HepG2 (cell line): ENCODE measurements around the gene CHKA. TPM values are rescaled to one million over a fixed set of nuclear protein-coding genes. Genes with fewer than 3 reads are reported as not detected.

Experiments used
- ATAC-seq: fragments of 200-7000 bp; cut with Tn5 transposase; 3 replicates; pipeline ENCODE4 v1.9.1; 2020; ENCODE audit warnings: mild to moderate bottlenecking, moderate library complexity
- BruUV-seq: library from RNA; stranded (reverse); fragments of 400-500 nt; replicated peaks from 2 replicates; lab custom pipeline; 2021; lab: Mats Ljungman, UMichigan
- CTCF ChIA-PET: fragments of 300-600 bp; formaldehyde crosslinking; extraction: SDS; loops from one replicate; lab custom pipeline; 2021; ENCODE audit warnings: low total read pairs, inconsistent platforms, low intra/inter-chr PET ratio; lab: Yijun Ruan, JAX
- POLR2A ChIA-PET: fragments of 350-600 bp; sonication (Branson Sonifier 250); formaldehyde crosslinking; loops from one replicate; lab custom pipeline; 2020; ENCODE audit warnings: antibody characterized with exemption, inconsistent platforms; lab: Yijun Ruan, JAX
- DNase-seq: peaks from one replicate; pipeline ENCODE4 v3.0.0-alpha.2; 2015; ENCODE audit warnings: low spot score
- FAIRE-seq: peaks from 3 replicates; lab custom pipeline; 2011; peaks lifted over from hg19 to GRCh38; lab: Jason Lieb, UNC
- H2AFZ ChIP-seq: one replicate; pipeline ENCODE4 v1.6.1; 2011; ENCODE audit warnings: low read length, inconsistent platforms
- H3K27ac ChIP-seq: fragments of 300-600 bp; 3 replicates; pipeline ENCODE4 v1.8.0; 2011; ENCODE audit warnings: mixed run types, mild to moderate bottlenecking, mixed read lengths, low read length, inconsistent platforms; ENCODE audit not compliant: insufficient read depth; ENCODE audit errors: extremely low read length
- H3K27me3 ChIP-seq, 2 experiments: fragments of 200-600 bp in 1 of 2; 2 replicates in 1 of 2; 3 replicates in 1 of 2; pipeline versions ENCODE4 v1.6.0 to v1.8.0; 2011; ENCODE audit warnings: low read length in 2 of 2, mild to moderate bottlenecking in 2 of 2, moderate library complexity in 2 of 2, inconsistent platforms in 1 of 2; ENCODE audit not compliant: insufficient read depth in 2 of 2, control insufficient read depth in 1 of 2
- H3K36me3 ChIP-seq, 2 experiments: fragments of 200-600 bp in 1 of 2; replicated peaks in 1 of 2; 2 replicates in 1 of 2; 3 replicates in 1 of 2; pipeline versions ENCODE4 v1.5.1 to v1.8.0; 2011; ENCODE audit warnings: low read length in 2 of 2, inconsistent platforms in 1 of 2; ENCODE audit not compliant: insufficient read depth in 2 of 2, control insufficient read depth in 1 of 2
- H3K4me1 ChIP-seq: 2 replicates; pipeline ENCODE4 v1.5.1; 2012; ENCODE audit warnings: low read length, inconsistent platforms; ENCODE audit not compliant: insufficient read depth
- H3K4me2 ChIP-seq: 2 replicates; pipeline ENCODE4 v1.6.0; 2011; ENCODE audit warnings: low read depth, low read length, inconsistent platforms
- H3K4me3 ChIP-seq, 3 experiments: fragments of 200-600 bp in 1 of 3; sonication (generic), shearing (Covaris generic) in 1 of 3; replicated peaks in 1 of 3; 2 replicates each; pipeline ENCODE4 v1.5.1; 2011 to 2016; ENCODE audit warnings: low read length in 3 of 3, inconsistent platforms in 2 of 3, low read depth in 2 of 3, mild to moderate bottlenecking in 2 of 3, control low read depth in 1 of 3, mixed read lengths in 1 of 3; ENCODE audit not compliant: insufficient read depth in 1 of 3
- H3K79me2 ChIP-seq: one replicate; pipeline ENCODE4 v1.6.1; 2011; ENCODE audit warnings: low read length, inconsistent platforms; ENCODE audit not compliant: insufficient read depth
- H3K9ac ChIP-seq: 2 replicates; pipeline ENCODE4 v1.6.0; 2011; ENCODE audit warnings: mild to moderate bottlenecking, low read depth, low read length, inconsistent platforms; ENCODE audit not compliant: insufficient read depth
- H3K9me3 ChIP-seq: 2 replicates; pipeline ENCODE4 v1.5.1; 2012; ENCODE audit warnings: mild to moderate bottlenecking, low read length
- H4K20me1 ChIP-seq: 2 replicates; pipeline ENCODE4 v1.6.0; 2011; ENCODE audit warnings: inconsistent platforms, mild to moderate bottlenecking, low read length, moderate library complexity; ENCODE audit not compliant: insufficient read depth
- MNT ChIP-seq: fragments of 450-650 bp; IDR thresholded peaks from 2 replicates; pipeline ENCODE4 v1.6.1; 2016
- NR1H2 ChIP-seq: sonication (generic); formaldehyde crosslinking; IDR thresholded peaks from 2 replicates; pipeline ENCODE4 v1.8.1; 2022; ENCODE audit warnings: low read depth, missing genetic modification reagents, borderline replicate concordance
- PHF20 ChIP-seq: sonication (generic); formaldehyde crosslinking; IDR thresholded peaks from 2 replicates; pipeline ENCODE4 v1.5.0; 2020; ENCODE audit warnings: mild to moderate bottlenecking, missing genetic modification reagents
- SMARCE1 ChIP-seq: fragments of 450-650 bp; IDR thresholded peaks from 2 replicates; pipeline ENCODE4 v1.6.1; 2017; ENCODE audit warnings: borderline replicate concordance
- SNAPC5 ChIP-seq: sonication (generic); formaldehyde crosslinking; IDR thresholded peaks from 2 replicates; pipeline ENCODE4 v1.8.1; 2023; ENCODE audit warnings: mild to moderate bottlenecking, missing genetic modification reagents, borderline replicate concordance
- TEAD2 ChIP-seq: sonication (generic); formaldehyde crosslinking; IDR thresholded peaks from 2 replicates; pipeline ENCODE4 v1.9.0; 2021; ENCODE audit warnings: missing genetic modification reagents
- TRIM24 ChIP-seq: sonication (generic); formaldehyde crosslinking; IDR thresholded peaks from 2 replicates; pipeline ENCODE4 v1.8.0; 2022; ENCODE audit warnings: mild to moderate bottlenecking, missing genetic modification reagents
- ZNF253 ChIP-seq: sonication (generic); formaldehyde crosslinking; IDR thresholded peaks from 2 replicates; pipeline ENCODE4 v1.8.0; 2022; ENCODE audit warnings: mild to moderate bottlenecking, missing genetic modification reagents, borderline replicate concordance
- ZNF768 ChIP-seq: sonication (generic); formaldehyde crosslinking; IDR thresholded peaks from 2 replicates; pipeline ENCODE4 v1.4.0; 2020; ENCODE audit warnings: missing genetic modification reagents
- WGBS: methylation state at CpG from one replicate; pipeline ENCODE4 v1.1.6; 2017; ENCODE audit warnings: low lambda C conversion rate; 5-methylcytosine and 5-hydroxymethylcytosine counted together
- in situ Hi-C: cut with HindIII; loops from 2 replicates; pipeline ENCODE4 v1.10.0; 2017; ENCODE audit warnings: low pct_unique_long_range_greater_than_20kb; ENCODE audit not compliant: extremely low pct_ligation_motif_present
- intact Hi-C: fragments of 100-400 bp; cut with micrococcal nuclease; formaldehyde crosslinking; loops from one replicate; pipeline ENCODE4 v1.10.0; 2022; ENCODE audit not compliant: unreplicated experiment
- polyA plus RNA-seq, 8 experiments: library from polyadenylated mRNA; depleted of rRNA in 3 of 8; stranded (reverse) in 7 of 8; unstranded in 1 of 8; fragments of >200 nt; fragmentation: Illumina TruSeq in 4 of 8; extraction: Trizol in 4 of 8; gene quantifications; 2 replicates each; pipeline versions ENCODE4 v1.2.1 to v1.2.3, GENCODE V29; 2011 to 2016; ENCODE audit warnings: low read depth in 4 of 8, missing spikeins in 1 of 8, mixed read lengths in 1 of 8; ENCODE audit not compliant: insufficient read depth in 1 of 8
- total RNA-seq, 5 experiments: library from RNA; depleted of rRNA; stranded (reverse); fragments of >200 nt; fragmentation: Illumina TruSeq; extraction: Trizol; gene quantifications; 2 replicates each; pipeline ENCODE4 v1.2.3, GENCODE V29; 2016; ENCODE audit warnings: low read depth in 1 of 5

CHKA gene
- total and polyA plus RNA-seq, 2 of the 13 experiments (the other 11 are each of a cell fraction or from before 2014, with no cell fraction given), result 71.6 to 92.7 TPM

GRCh38 chr11:68019486-68019885 is 101.7 kb downstream of the CHKA start (continued):
- TF ChIP-seq TRIM24 (CRISPR knock-in tag), result no peak
- TF ChIP-seq, all 625 proteins: peak for 0

- no TSS peak for BruUV-seq
- no peak overlapping the region for H3K4me3 ChIP-seq
- no peaks in the 10 kb centered on the region for H3K79me2 ChIP-seq
- no peak for TF ChIP-seq SMARCE1
- peak; percentile 95 for TF ChIP-seq ZNF768 (CRISPR knock-in tag)
- no peak overlapping the region for H3K9ac ChIP-seq
- WGBS, result 98% methylated on average over 11 of the region's 18 CpGs
- H3K4me2 ChIP-seq, result no peak overlapping the region
- ChIA-PET CTCF (no interaction called here), POLR2A (interaction anchor here (1.3 kb wide), 1 partner anchor 19 kb away, joined by 3 read pairs; no protein-coding TSS in a partner anchor)
- FAIRE-seq, result no peak
- no peaks in the 10 kb centered on the region for H4K20me1 ChIP-seq
- H3K4me1 ChIP-seq, result peaks cover 69% of the 10 kb centered on the region
- intact Hi-C loops (no loop called here), in situ Hi-C loops (no loop called here)
- no peaks in the 10 kb centered on the region for H3K9me3 ChIP-seq
- no peaks in the 10 kb centered on the region for H3K27me3 ChIP-seq
- no peak overlapping the region for H3K27ac ChIP-seq
- ATAC-seq, result no peak
- no peak for DNase-seq
- H2AFZ ChIP-seq, result no peak overlapping the region
- no peaks in the 10 kb centered on the region for H3K36me3 ChIP-seq
Measured at GRCh38 chr11:68018730-68019190, 102.4 kb downstream of the CHKA start.

- no peaks in the 10 kb centered on the region for H3K36me3 ChIP-seq
- no peaks in the 10 kb centered on the region for H3K79me2 ChIP-seq
- FAIRE-seq, result no peak
- no peaks in the 10 kb centered on the region for H4K20me1 ChIP-seq
- no peak overlapping the region for H3K4me3 ChIP-seq
- WGBS, result 88% methylated on average over 18 of the region's 27 CpGs
- intact Hi-C loops, result loop anchor here (1.0 kb wide), 1 partner anchor 9 kb away; no protein-coding TSS in a partner anchor
- H3K9me3 ChIP-seq, result no peaks in the 10 kb centered on the region
- DNase-seq, result no peak
- in situ Hi-C loops, result no loop called here
- 0 out of 2 replicates have a peak overlapping the region, but pooled peaks have one; percentile 11 for H3K9ac ChIP-seq
- BruUV-seq, result no TSS peak
- CTCF ChIA-PET, result no interaction called here
- H2AFZ ChIP-seq, result no peak overlapping the region
- TF ChIP-seq PHF20 (CRISPR knock-in tag) (0 out of 2 replicates have a peak, but pooled peaks have one; percentile 4), SNAPC5 (CRISPR knock-in tag) (no peak), MNT (peak; percentile 41; the same call in 1 of the 2 replicates), ZNF768 (CRISPR knock-in tag) (peak; percentile 60; the same call in 1 of the 2 replicates), TEAD2 (CRISPR knock-in tag) (no peak), ZNF253 (no peak), NR1H2 (no peak)
- TF ChIP-seq, all 625 proteins: peak for 3
- ATAC-seq, result no peak
- Histone ChIP-seq H3K27ac (peak overlapping the region; percentile 87), H3K4me2 (0 out of 2 replicates have a peak overlapping the region, but pooled peaks have one; percentile 95), H3K4me1 (peaks cover 75% of the 10 kb centered on the region), H3K27me3 (no peaks in the 10 kb centered on the region)
- POLR2A ChIA-PET, result no interaction called here
Measured at GRCh38 chr11:68017980-68018729, 103.0 kb downstream of the CHKA start.
